ENCODE measurements around the gene GALNT10.

Gene GALNT10

DNA sequence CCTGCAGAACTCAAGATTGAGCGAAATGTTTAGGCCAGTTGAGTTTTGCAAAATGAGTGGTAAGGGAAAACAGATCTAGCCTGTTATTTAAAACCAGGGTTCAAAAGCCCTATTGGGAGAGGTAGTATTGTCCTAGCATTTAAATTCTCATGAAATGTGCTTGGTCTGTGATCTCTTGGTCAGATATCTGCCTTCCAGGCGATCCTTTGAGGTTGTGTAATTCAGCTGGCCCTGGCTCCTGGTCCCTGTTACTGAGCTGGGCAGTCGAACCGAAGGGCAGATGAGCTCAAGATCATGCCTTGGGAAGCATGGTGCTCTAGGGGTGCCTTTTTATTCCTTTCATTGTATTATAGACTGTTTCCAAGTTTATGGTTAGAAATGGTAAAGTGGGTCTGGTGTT is 269.6 kb downstream of the GALNT10 start:
- DNase-seq: no peak

DNA sequence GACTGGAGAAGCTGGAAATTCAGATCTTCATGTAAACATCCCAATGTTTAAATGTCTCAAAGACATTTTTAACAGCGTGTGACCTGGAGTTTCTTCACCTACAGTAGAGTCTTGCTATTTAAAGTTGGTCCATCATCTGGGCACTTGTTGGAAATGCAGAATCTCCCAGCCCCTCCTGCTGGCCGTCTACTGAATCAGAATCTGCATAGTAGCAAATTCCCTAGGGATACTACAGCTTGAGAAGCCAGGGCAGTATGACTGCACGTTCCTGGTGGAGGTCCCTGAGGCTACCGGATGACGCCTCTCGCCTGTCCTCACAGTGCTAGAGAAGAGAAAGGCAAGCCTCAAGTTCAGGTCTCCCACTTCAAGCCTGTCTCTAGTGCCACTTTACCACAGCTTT is 271.0 kb downstream of the GALNT10 start:
- DNase-seq: no peak

DNA sequence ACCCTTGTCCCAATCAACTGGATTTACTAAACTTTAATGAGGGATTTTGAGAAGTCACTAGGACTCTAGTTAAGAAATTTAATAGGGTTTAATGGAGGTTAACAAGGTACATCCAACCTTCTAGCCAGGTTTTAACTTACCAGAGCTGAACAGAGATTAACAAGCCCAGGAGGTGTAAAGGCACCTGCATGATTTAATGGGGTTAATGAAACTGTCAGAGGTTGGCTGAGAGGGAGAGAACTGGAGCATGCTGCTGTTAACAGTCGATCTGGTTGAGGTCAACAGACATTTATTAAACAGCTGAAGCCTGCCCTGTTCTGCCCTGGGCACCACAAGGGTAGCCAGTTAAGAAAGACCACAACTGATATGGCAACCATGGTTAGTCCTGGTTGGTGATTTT is 273.9 kb downstream of the GALNT10 start:
- no peak for DNase-seq

DNA sequence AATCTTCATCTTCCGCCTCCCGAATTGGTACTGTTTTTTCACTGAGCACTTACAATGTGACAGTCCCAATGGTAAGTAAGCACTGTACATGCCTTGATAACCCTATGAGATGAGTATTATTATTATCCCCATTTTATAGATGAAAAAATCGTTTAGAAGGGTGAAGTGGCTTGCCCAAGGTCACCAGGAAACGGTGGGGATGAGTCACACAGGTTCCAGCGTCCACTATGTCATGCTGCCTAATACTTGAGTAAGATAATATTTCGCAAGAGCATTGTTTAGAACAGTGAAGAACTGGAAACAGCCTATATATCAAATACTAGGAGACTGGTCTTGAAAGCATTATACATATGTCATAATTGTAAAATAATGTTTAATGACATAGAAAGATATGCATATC is 274.6 kb downstream of the GALNT10 start:
- no peak for DNase-seq

DNA sequence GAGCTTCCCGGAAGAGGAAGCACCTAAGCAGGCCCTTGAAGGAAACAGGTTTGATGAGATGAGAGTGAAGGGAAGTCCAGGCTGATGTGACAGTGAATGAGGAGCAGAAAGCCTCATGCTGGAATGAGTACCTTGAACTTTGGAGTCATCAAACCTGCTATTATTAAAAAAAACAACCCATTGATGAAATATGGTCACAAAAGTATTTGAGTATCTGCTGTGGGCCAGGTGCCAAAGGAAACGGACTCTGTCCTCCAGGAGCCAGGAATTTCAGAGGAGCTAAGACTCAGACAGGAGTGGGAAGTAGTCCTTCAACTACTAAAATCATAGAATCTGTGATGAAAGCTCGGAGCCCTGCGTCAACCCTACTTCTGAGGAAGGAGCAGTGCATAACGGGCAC is 275.6 kb downstream of the GALNT10 start:
- DNase-seq: no peak

DNA sequence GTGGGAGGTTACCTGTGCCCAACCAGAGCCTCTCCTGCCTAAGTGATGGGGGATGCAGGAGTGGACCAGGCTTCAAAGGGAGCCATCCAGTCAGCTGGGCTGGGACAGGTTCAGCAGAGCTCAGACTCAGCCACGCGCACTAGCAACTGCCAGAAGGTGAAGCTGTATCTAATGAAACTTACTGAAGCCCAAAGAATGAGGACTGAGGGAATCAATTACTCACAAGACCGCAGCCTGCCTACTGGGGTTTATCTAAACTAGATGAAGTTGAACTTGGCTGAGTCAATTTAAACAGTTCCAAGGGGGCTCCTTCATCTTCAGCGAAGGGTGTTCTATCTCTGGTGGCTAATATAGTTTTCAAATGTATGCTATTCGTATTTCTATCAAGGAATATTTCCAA is 276.1 kb downstream of the GALNT10 start:
- DNase-seq: no peak

DNA sequence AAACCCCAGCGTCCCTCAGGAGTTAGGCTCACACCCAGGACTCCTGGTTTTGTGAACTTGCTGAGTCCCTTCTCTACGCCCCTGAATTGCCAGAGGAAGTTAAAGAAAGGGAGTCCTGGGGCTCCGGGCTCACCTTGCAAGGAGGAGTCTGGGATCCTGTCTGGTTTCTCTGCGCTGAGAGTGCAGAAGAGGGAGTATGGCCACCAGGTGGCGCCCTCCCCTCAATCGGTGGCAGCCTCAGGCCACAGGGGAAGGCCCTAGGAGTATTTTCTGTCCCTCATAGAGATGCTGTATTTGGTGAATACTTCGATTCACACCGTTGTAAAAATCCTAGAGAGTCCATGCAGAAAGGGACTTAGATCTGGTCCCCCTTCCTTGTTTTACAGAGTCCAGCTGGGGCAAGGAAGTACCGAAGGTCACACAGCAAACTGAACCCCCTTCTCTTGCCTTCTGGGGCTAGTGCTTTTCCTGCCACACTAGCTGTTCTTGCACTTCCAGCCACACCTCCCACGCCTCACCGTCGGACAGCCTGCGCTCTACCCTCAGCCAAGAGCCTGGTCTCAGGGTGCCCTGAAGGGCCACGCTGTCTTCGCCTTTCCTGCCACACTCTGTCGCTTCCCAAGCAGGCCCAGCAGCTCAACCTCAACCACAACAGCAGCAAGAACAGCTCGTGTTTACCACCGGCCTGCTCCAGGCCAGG is 277.3 kb downstream of the GALNT10 start:
- DNase-seq: peak; percentile 38

DNA sequence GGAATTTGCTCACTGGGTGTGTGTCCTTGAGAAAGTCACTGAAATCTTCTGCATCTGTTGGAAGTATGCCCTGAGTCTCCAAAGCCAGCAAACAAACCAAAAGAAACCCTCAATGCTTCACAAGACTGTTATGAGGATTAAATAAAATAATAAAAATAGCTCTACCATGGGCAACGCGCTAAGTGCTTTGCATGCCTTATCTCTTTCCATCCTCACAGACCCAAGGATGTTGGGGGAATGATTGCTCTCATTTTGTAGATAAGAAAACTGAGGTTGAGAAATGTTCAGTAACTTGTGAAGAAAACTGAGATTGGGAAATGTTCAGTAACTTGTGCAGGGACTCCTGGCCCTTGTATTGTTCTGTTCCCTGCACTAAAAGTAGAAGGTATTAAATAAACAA is 279.6 kb downstream of the GALNT10 start:
- no peak for DNase-seq

Measured in NCI-H1048 (cell line).